GM12801 (cell line): ENCODE data around the gene ITGB1BP2.

Experiments used
- CTCF ChIP-seq: IDR thresholded peaks from one replicate; pipeline ENCODE4 v1.5.1; 2011; ENCODE audit warnings: control low read depth; ENCODE audit not compliant: insufficient read length; ENCODE audit errors: extremely low read depth

ITGB1BP2 gene

GRCh38 chrX:71301195-71301924 lies at the start of gene ITGB1BP2:
Gene ITGB1BP2 (plus strand): TSS chrX:71301750. CDS start chrX:71301807, 57 bp downstream.
- no peak for TF ChIP-seq CTCF

- no peak for TF ChIP-seq CTCF
Observed at GRCh38 chrX:71252221-71252620, 49.3 kb upstream of the ITGB1BP2 start.

- no peak for TF ChIP-seq CTCF
Observed at GRCh38 chrX:71253253-71254091, 48.1 kb upstream of the ITGB1BP2 start.

GRCh38 chrX:71254092-71254963 lies 47.2 kb upstream of the ITGB1BP2 start, which contains the start of gene ZMYM3:
Gene ZMYM3 (minus strand): TSS chrX:71254140. CDS start chrX:71253255, 885 bp downstream.
- no peak for TF ChIP-seq CTCF

- no peak for TF ChIP-seq CTCF
Observed at GRCh38 chrX:71256051-71256450, 45.5 kb upstream of the ITGB1BP2 start.

GRCh38 chrX:71256856-71257255 lies 44.7 kb upstream of the ITGB1BP2 start:
- no peak for TF ChIP-seq CTCF
